ENCODE data around the gene RUFY4. TPM values are rescaled to one million over a fixed set of nuclear protein-coding genes. Genes with fewer than 3 reads are reported as not detected.
"Not testable (repeated sequence)": the region's sequence is repeated elsewhere in the genome, so short reads cannot be mapped to it uniquely, and the experiment has no call there.

The RUFY4 gene
- total RNA-seq: under 1 TPM in 1 of 4 donors, not detected in 3; 0.11 TPM

- DNase-seq (ENCODE audit: extremely low spot score): peak; percentile 92
- Histone ChIP-seq H3K4me1 (peaks cover 0 to 11% (median 9%) of the 10 kb centered on the region in 4 donors), H3K27me3 (peaks cover 0 to 26% (median 0%) of the 10 kb centered on the region in 4 donors), H3K4me3 (peak within 1 kb of the TSS; percentile 46 to 55 (median 48))
- 1% methylated on average over 12 of the region's 15 CpGs for WGBS
- TF ChIP-seq CTCF (IDR thresholded peaks at IDR 0.05) (peak; percentile 76 to 82 (median 80)), POLR2AphosphoS5 (IDR thresholded peaks at IDR 0.05) (peak in 1 of 2 donors; percentile 19)
- intact Hi-C loops (cut with DNase I); H3K27ac ChIP-seq (replicated peaks in 1 of 4); H3K36me3 ChIP-seq; H3K9me3 ChIP-seq: not testable (repeated sequence)
These were observed at the start of gene RUFY4 for GRCh38 chr2:218068721-218069334. Gene RUFY4, plus strand, starts transcription at chr2:218069253. Its CDS starts 1,353 bp downstream, at chr2:218070606.

GRCh38 chr2:218019411-218020060 is 49.5 kb upstream of the RUFY4 start:
- H3K4me3 ChIP-seq: no peak overlapping the region
- peaks cover 34 to 52% (median 41%) of the 10 kb centered on the region in 4 donors for H3K4me1 ChIP-seq
- TF ChIP-seq EP300 (IDR thresholded peaks at IDR 0.05): no peak
- TF ChIP-seq POLR2AphosphoS5 (IDR thresholded peaks at IDR 0.05): no peak
- no peak for TF ChIP-seq CTCF (IDR thresholded peaks at IDR 0.05)
- no peak for TF ChIP-seq POLR2A (IDR thresholded peaks at IDR 0.05; ENCODE audit: low read depth)
- WGBS: 87% methylated on average over 7 of the region's 7 CpGs
- no peak for DNase-seq (ENCODE audit: extremely low spot score)
- H3K9me3 ChIP-seq: no peaks in the 10 kb centered on the region
- no peaks in the 10 kb centered on the region for H3K27me3 ChIP-seq
- H3K36me3 ChIP-seq: no peaks in the 10 kb centered on the region
- intact Hi-C loops (cut with DNase I): no loop called here
- H3K27ac ChIP-seq (replicated peaks in 1 of 4): no peak overlapping the region

GRCh38 chr2:218020281-218020680 is 48.8 kb upstream of the RUFY4 start:
- peaks cover 34 to 48% (median 43%) of the 10 kb centered on the region in 4 donors for H3K4me1 ChIP-seq
- H3K4me3 ChIP-seq: no peak overlapping the region
- WGBS: 97% methylated on average over 4 of the region's 5 CpGs
- no peak for DNase-seq (ENCODE audit: extremely low spot score)
- H3K9me3 ChIP-seq: no peaks in the 10 kb centered on the region
- no peak for TF ChIP-seq POLR2AphosphoS5 (IDR thresholded peaks at IDR 0.05)
- TF ChIP-seq POLR2A (IDR thresholded peaks at IDR 0.05; ENCODE audit: low read depth): no peak
- no peak for TF ChIP-seq EP300 (IDR thresholded peaks at IDR 0.05)
- TF ChIP-seq CTCF (IDR thresholded peaks at IDR 0.05): no peak
- H3K36me3 ChIP-seq: no peaks in the 10 kb centered on the region
- intact Hi-C loops (cut with DNase I): no loop called here
- H3K27ac ChIP-seq (replicated peaks in 1 of 4): no peak overlapping the region
- no peaks in the 10 kb centered on the region for H3K27me3 ChIP-seq

- intact Hi-C loops (cut with DNase I): no loop called here
- no peak overlapping the region for H3K27ac ChIP-seq (replicated peaks in 1 of 4)
- H3K4me1 ChIP-seq: peaks cover 34 to 40% (median 38%) of the 10 kb centered on the region in 4 donors
- H3K27me3 ChIP-seq: no peaks in the 10 kb centered on the region
- H3K4me3 ChIP-seq: no peak overlapping the region
- TF ChIP-seq POLR2A (IDR thresholded peaks at IDR 0.05; ENCODE audit: low read depth) (no peak), EP300 (IDR thresholded peaks at IDR 0.05) (no peak), POLR2AphosphoS5 (IDR thresholded peaks at IDR 0.05) (no peak), CTCF (IDR thresholded peaks at IDR 0.05) (no peak)
- no peak for DNase-seq (ENCODE audit: extremely low spot score)
- no peaks in the 10 kb centered on the region for H3K9me3 ChIP-seq
- no peaks in the 10 kb centered on the region for H3K36me3 ChIP-seq
- WGBS: 98% methylated on average over 4 of the region's 6 CpGs
These were observed 48.0 kb upstream of the RUFY4 start for GRCh38 chr2:218020966-218021535.

Data from esophagus muscularis mucosa (tissue), 4 donors.